Measurements from ENCODE around the gene ELF1.

GRCh38 chr13:40958655-40959054 is 60.5 kb downstream of the ELF1 start:
- TF ChIP-seq CTCF (conservative IDR thresholded peaks at IDR 0.05) (no peak), EZH2 (IDR thresholded peaks at IDR 0.05; ENCODE audit: low read depth) (no peak)

All from PC-9 (cell line).